DLD1 (cell line): ENCODE results near the gene COL7A1.

ENCODE experiments used
- in situ Hi-C: cut with HindIII; loops from 2 replicates; pipeline ENCODE4 v1.10.0; 2017; ENCODE audit warnings: low sequenced_read_pairs

The COL7A1 gene

DNA sequence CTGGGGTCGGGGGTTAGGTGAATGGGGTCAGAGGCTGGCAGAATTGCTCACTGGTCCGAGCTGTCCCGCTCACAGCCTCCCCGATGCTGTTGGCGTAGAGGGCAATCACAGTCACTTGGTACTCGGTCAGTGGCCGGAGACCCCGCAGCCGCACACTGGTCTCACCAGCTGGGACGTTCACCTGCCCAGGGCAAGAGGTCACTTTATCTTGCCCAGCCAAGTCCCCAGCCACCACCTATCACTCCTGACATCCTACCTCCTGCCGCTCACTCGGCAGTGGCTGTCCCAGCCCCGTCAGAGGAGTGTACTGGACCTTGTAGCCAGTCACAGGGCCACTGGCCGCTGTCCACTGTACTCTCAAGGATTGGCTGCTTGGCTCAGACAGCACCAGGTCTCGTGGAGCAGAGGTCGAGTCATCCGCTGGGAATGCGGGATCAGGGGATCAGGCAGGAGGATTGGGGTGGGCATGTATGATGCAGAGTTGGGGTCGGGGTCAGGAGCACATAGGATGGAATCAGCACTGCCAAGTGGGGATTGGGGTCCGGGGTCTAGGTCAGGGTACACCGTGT is 2.5 kb downstream of the COL7A1 start:
- in situ Hi-C loops: no loop called here

DNA sequence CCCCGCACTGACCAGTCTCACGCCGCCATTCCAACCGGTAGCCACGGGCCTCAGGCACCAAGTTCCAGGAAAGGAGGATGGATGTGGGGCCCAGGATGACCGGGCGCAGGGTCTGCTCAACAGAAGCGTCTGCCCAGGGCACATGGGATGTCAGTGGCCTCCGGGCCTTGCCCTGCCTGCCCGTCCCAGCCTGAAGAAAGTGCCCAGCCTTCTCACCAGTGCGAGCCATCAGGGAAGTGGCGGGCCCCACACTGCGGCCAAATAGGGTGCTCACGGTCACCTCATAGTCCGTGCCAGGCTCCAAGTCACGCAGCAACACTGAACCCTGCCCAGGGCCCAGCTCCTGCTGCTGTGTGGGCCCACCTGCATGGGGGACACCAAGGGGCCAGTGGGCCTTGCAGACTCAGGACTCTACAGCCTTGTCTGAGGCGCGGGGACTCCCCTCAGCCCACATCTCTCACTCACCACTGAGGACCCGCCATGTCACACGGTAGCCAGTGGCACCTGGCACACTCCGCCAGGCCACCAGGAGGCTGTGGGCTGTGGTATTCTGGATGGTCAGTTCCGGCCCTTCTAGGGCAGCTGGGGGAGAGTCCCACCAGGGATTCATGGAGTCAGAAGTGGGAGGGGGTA is 3.1 kb downstream of the COL7A1 start:
- in situ Hi-C loops: no loop called here

- in situ Hi-C loops: no loop called here
Observed at GRCh38 chr3:48591436-48591835, 3.7 kb downstream of the COL7A1 start.

GRCh38 chr3:48588230-48588629 is 6.9 kb downstream of the COL7A1 start:
- in situ Hi-C loops: no loop called here

DNA sequence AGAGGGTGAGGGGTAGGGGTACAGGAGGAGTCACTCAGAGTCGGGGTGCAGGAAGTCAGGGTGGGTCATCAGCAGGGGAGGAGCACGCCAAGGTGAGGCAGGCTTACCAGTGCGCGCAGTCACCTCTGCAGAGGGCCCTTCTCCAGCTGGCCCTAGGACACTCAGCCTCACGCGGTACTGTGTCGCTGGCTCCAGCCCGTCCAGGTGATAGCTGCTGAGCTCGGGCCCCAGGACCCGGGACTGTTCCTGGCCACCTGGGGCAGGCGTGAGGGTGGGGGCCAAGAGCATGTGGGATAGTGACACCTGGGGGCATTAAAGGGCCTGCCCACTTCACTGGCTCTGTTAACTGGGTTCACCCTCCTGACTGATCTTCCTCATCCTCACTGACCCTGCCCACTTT is 7.4 kb downstream of the COL7A1 start:
- in situ Hi-C loops: no loop called here

DNA sequence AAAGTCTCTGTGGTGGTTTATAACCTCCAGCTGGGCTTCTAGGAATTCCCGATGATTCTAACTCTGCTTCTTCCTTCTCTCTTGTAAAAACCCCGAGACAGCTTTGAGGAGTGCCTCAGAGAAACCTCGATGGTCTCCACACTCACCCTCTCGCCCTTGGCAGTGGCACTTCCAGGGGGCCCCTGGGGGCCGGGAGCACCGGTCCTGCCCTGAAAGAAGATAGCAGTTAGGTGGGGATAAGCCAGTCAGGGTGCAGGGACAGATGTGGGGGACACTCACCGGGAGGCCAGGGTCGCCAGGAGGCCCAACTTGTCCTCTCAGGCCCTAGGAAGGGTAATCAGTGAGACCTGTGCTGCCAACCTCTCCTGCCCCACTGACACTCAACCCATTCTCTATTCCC is 9.7 kb downstream of the COL7A1 start:
- in situ Hi-C loops: no loop called here

DNA sequence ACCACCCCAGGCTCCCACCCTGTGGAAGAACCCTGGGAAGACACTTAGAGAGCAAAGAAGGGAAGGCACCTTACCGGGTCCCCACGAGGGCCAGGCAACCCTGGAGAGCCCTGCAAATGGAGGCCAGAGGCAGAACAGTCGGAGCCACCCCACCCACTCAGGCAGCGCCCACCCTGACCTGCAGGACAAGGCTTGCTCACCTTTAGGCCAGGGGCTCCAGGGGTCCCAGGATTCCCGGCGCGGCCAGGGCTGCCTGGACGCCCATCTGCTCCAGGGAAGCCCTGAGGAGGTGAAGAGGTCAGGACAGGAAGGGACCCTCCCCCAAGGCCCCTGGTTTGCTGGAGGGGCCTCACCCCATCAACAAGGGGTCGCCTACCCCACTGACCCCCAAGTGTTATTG is 10.3 kb downstream of the COL7A1 start:
- in situ Hi-C loops: no loop called here

DNA sequence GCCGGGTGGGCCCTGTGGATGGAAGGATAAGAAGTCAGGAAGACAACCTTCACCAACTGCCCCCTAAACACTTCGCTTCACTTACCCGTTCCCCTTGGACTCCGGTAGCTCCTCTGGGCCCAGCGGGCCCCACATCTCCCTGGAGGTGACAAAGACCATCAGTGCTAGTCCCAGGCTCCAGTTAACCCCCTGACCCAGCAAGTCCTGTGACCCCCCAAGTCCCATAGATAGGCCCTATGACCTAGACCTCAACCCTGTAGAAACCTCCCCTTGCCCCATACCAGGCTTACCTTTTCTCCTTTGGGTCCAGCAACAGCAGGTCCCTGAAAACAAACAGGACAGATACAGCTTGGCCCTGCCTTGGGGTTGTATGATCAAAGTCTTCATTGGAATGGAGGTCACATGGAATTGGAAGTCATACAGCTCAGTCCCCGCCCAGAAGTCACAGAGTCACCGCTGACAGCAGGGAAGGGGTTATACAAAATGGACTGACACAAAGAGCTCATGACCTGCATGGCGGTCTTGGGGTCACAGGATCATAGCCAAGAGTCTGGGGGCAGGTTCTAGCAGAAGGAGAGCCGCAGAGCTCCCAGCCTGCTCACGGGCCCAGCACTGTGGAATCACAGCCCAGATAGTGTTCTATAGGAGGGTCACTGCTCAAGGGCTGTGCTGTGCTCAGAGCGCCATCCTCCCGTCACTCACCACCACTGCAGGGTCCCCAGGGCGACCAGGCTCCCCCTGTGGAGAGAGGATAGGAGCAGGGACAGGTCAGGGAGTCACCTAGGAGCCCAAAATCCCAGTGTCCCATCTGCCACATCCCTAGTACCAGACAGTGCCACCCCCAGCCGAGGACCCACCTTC is 13.3 kb downstream of the COL7A1 start:
- in situ Hi-C loops: no loop called here

DNA sequence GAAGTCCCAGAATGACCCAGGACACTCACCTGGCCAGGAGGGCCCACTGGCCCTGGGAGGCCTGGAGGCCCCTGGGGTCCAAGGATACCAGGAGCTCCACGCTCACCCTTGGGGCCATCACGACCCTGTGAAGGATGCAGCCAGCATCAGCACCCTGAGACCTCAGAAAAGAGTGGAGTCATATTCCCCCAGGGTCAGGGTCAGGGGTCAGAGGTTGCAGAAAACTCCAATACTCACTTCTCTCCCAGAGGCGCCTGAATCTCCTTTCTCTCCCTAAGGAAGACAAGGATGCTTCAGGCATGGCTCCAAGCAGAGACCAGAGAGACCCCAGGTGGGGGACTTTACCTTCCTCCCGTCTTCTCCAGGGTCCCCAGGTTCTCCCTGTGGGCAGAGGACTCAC is 18.5 kb downstream of the COL7A1 start:
- in situ Hi-C loops: no loop called here

- in situ Hi-C loops: no loop called here
Observed at GRCh38 chr3:48575366-48575765, 19.8 kb downstream of the COL7A1 start.

- in situ Hi-C loops: no loop called here
Observed at GRCh38 chr3:48573973-48574585, 21.1 kb downstream of the COL7A1 start.

DNA sequence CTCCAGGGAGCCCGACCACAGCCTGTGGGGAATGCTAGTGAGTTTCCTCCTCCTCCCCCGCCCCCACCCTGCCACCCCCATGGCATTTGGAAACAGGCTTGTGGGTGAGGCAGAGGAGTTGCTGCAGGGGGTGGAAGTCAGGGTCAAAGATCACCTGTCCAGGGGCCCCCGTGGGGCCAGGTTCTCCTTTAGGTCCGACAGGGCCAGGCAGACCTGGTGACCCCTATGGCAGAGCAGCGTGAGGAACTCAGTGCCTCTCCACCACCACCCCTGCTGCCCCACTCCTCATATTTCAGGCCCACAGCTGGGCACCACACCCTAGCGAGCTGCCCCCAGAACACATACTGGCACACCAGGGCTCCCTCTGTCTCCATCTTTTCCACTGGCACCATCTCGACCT is 22.6 kb downstream of the COL7A1 start:
- in situ Hi-C loops: no loop called here

GRCh38 chr3:48571938-48572337 is 23.2 kb downstream of the COL7A1 start:
- in situ Hi-C loops: no loop called here

GRCh38 chr3:48569808-48570450 is 25.2 kb downstream of the COL7A1 start:
- in situ Hi-C loops: no loop called here

- in situ Hi-C loops: no loop called here
Observed at GRCh38 chr3:48569400-48569799, 25.7 kb downstream of the COL7A1 start.

GRCh38 chr3:48568476-48568875 is 26.7 kb downstream of the COL7A1 start:
- in situ Hi-C loops: no loop called here

- in situ Hi-C loops: no loop called here
Observed at GRCh38 chr3:48567500-48567899, 27.6 kb downstream of the COL7A1 start.

DNA sequence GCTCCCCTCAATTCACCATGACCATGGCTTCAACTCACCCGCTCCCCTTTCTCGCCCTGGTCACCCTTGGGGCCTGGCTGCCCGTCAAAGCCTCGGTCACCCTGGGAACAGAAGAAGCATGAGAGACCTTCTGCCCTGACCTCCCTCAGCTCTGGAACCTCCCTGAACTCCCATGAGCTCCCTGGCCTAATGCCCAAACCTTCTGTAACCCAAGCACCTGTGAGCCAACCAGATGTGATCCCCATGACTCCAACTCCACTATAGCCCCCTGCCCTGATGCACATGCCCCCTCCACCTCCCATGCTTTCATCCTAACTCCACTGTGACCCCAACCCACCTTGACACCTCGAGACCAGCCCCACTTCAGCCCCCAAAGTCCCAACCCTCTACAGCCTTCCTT is 28.0 kb downstream of the COL7A1 start:
- in situ Hi-C loops: no loop called here

DNA sequence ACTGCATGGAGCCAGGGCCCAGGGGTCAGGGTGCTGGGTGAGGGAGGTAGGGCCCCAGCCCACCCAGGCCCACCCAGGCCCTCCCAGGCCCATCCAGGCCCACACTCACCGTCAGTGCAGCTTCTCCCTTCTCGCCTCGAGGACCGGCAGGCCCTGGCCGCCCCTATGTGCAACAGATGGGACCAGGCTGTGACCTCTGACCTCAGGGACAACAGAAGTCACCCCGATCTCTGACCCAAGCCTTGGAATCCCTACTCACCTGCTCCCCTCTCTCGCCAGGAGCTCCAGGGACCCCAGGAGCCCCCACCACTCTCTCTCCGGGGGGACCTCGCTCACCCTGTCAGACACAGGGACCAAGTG is 28.7 kb downstream of the COL7A1 start:
- in situ Hi-C loops: no loop called here

GRCh38 chr3:48565591-48566400 is 29.3 kb downstream of the COL7A1 start:
- in situ Hi-C loops: no loop called here

GRCh38 chr3:48565186-48565585 is 29.9 kb downstream of the COL7A1 start:
- in situ Hi-C loops: no loop called here
